Fibroblast of villous mesenchyme (primary cell): Measurements from ENCODE around the gene RAI14. TPM values are rescaled to one million over a fixed set of nuclear protein-coding genes. Genes with fewer than 3 reads are reported as not detected.

ENCODE experiments used
- DNase-seq: peaks from one replicate; pipeline ENCODE4 v3.0.0-alpha.2; 2010; ENCODE audit warnings: low read depth
- H3K4me3 ChIP-seq: 2 replicates; pipeline ENCODE4 v1.5.1; 2011; ENCODE audit warnings: low read depth, mild to moderate bottlenecking, low read length
- CTCF ChIP-seq: IDR thresholded peaks from 2 replicates; pipeline ENCODE4 v1.5.1; 2012; ENCODE audit warnings: low read depth, mild to moderate bottlenecking, low read length; ENCODE audit not compliant: insufficient read depth
- total RNA-seq: library from RNA; depleted of rRNA; stranded (reverse); fragments of >200 nt; gene quantifications from 2 replicates; pipeline ENCODE4 v1.2.3, GENCODE V29; 2012

Gene RAI14
- total RNA-seq, 1 donor = 291 TPM

- TF ChIP-seq CTCF = no peak
- DNase-seq = no peak
- H3K4me3 ChIP-seq = no peak overlapping the region
Observed at GRCh38 chr5:34673463-34674125, 17.5 kb downstream of the RAI14 start.

GRCh38 chr5:34674187-34674586, 18.1 kb downstream of the RAI14 start:
- DNase-seq = peak; percentile 81
- TF ChIP-seq CTCF = no peak
- no peak overlapping the region for H3K4me3 ChIP-seq

GRCh38 chr5:34675857-34676256, 19.7 kb downstream of the RAI14 start:
- TF ChIP-seq CTCF = no peak
- H3K4me3 ChIP-seq = no peak overlapping the region
- peak; percentile 34 for DNase-seq

GRCh38 chr5:34676416-34676815, 20.3 kb downstream of the RAI14 start:
- no peak overlapping the region for H3K4me3 ChIP-seq
- no peak for TF ChIP-seq CTCF
- no peak for DNase-seq

GRCh38 chr5:34677428-34677827, 21.3 kb downstream of the RAI14 start:
- H3K4me3 ChIP-seq = no peak overlapping the region
- DNase-seq = no peak
- no peak for TF ChIP-seq CTCF

GRCh38 chr5:34680896-34681295, 24.8 kb downstream of the RAI14 start:
- H3K4me3 ChIP-seq = no peak overlapping the region
- DNase-seq = no peak
- no peak for TF ChIP-seq CTCF
